Caco-2 (cell line): ENCODE data around the gene HES5. TPM values are rescaled to one million over a fixed set of nuclear protein-coding genes. Genes with fewer than 3 reads are reported as not detected.

ENCODE experiments used
- BruUV-seq: library from RNA; stranded (reverse); fragments of 400-500 nt; replicated peaks from 2 replicates; lab custom pipeline; 2021; lab: Mats Ljungman, UMichigan
- CTCF ChIA-PET: fragments of 300-600 bp; sonication (Branson Sonifier 250); formaldehyde crosslinking; loops from one replicate; lab custom pipeline; 2022; ENCODE audit warnings: antibody characterized with exemption; lab: Charles Lee
- POLR2A ChIA-PET: fragments of 300-600 bp; sonication (Branson Sonifier 250); formaldehyde crosslinking; loops from one replicate; lab custom pipeline; 2022; ENCODE audit warnings: antibody characterized with exemption; lab: Charles Lee
- DNase-seq, 2 experiments: peaks; one replicate each; pipeline versions ENCODE4 v3.0.0 to v3.0.0-alpha.2; 2020 to 2022
- H3K27me3 ChIP-seq: replicated peaks from 2 replicates; pipeline ENCODE4 v1.6.0; 2011; ENCODE audit warnings: low read length; ENCODE audit not compliant: control insufficient read depth, insufficient read depth
- H3K36me3 ChIP-seq: 2 replicates; pipeline ENCODE4 v1.5.1; 2011; ENCODE audit warnings: low read length; ENCODE audit not compliant: control insufficient read depth, insufficient read depth
- H3K4me1 ChIP-seq: fragments of 250-450 bp; sonication (Bioruptor Pico); 2 replicates; pipeline ENCODE4 v1.5.1; 2020; ENCODE audit warnings: mild to moderate bottlenecking
- H3K4me3 ChIP-seq: 2 replicates; pipeline ENCODE4 v1.5.1; 2011; ENCODE audit warnings: low read depth, mild to moderate bottlenecking, control low read depth, low read length
- H3K9me3 ChIP-seq: fragments of 250-450 bp; sonication (Bioruptor Pico); 2 replicates; pipeline ENCODE4 v1.5.1; 2020; ENCODE audit warnings: mild to moderate bottlenecking, moderate library complexity
- H3K27ac Mint-ChIP-seq: one replicate; pipeline ENCODE4 v1.8.0; 2022; ENCODE audit warnings: mixed read lengths; ENCODE audit not compliant: unreplicated experiment
- H3K27me3 Mint-ChIP-seq: one replicate; pipeline ENCODE4 v1.8.0; 2022; ENCODE audit warnings: mixed read lengths; ENCODE audit not compliant: insufficient read depth, unreplicated experiment
- H3K36me3 Mint-ChIP-seq: one replicate; pipeline ENCODE4 v1.8.0; 2022; ENCODE audit warnings: mild to moderate bottlenecking, mixed read lengths; ENCODE audit not compliant: insufficient read depth, unreplicated experiment
- H3K4me1 Mint-ChIP-seq: one replicate; pipeline ENCODE4 v1.8.0; 2022; ENCODE audit warnings: low read depth, mixed read lengths; ENCODE audit not compliant: unreplicated experiment
- H3K4me3 Mint-ChIP-seq: one replicate; pipeline ENCODE4 v1.8.0; 2022; ENCODE audit warnings: mild to moderate bottlenecking, moderate library complexity, mixed read lengths; ENCODE audit not compliant: unreplicated experiment
- H3K9me3 Mint-ChIP-seq: one replicate; pipeline ENCODE4 v1.8.0; 2022; ENCODE audit warnings: mixed read lengths; ENCODE audit not compliant: unreplicated experiment
- intact Hi-C: fragments of 100-400 bp; cut with micrococcal nuclease; formaldehyde crosslinking; loops from one replicate; pipeline ENCODE4 v1.10.0; 2022; ENCODE audit not compliant: unreplicated experiment
- total RNA-seq: library from RNA; stranded (reverse); gene quantifications from 2 replicates; pipeline ENCODE4 v1.2.3, GENCODE V29; 2022
- TF ChIP-seq, protein P1 (sequence below), 2 experiments: fragments of 200-600 bp in 1 of 2; IDR thresholded peaks; 1 replicate in 1 of 2; 2 replicates in 1 of 2; pipeline versions ENCODE4 v1.5.1 to v1.8.0; 2011 to 2022; ENCODE audit warnings: antibody characterized with exemption in 1 of 2, control low read depth in 1 of 2, inconsistent platforms in 1 of 2, low read depth in 1 of 2, low read length in 1 of 2, mild to moderate bottlenecking in 1 of 2, moderate library complexity in 1 of 2; ENCODE audit not compliant: insufficient read depth in 1 of 2, severe bottlenecking in 1 of 2, unreplicated experiment in 1 of 2

The HES5 gene
- total RNA-seq, 1 experiment from 2014 or later: not detected

DNA sequence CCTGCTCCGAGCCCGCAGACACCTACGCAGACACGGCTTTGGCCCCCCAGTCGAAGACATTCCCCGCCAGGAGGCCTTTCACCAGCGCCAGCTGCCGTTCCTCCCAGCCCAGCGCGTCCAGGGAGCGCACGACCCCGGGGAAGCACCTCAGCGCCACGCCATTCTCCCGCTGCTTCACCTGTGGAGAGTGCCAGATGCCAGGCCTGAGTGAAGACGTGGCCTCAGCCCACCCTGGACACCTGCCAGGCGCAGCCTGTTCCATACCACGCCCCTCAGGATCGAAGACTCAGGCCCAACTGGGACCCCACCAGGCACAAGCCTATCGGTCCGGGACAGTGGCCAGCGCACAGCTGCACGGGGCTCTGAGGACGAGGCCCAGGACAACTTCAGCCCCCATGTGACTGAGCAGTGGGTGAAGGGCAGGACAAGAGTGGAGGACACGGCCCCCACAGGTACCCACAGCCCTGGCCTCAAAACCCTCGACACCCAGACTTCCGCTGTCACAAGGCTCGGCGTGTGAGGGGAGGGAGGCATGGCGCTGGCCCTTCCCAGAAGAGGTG is 17.1 kb downstream of the HES5 start:
- no peaks in the 10 kb centered on the region for H3K9me3 Mint-ChIP-seq
- intact Hi-C loops: no loop called here
- no peak overlapping the region for H3K27ac Mint-ChIP-seq
- H3K4me3 Mint-ChIP-seq: no peak overlapping the region
- CTCF ChIA-PET: no interaction called here
- Histone ChIP-seq H3K4me3 (no peak overlapping the region), H3K4me1 (no peaks in the 10 kb centered on the region), H3K36me3 (no peaks in the 10 kb centered on the region; the same call in 1 of the 2 replicates), H3K27me3 (no peaks in the 10 kb centered on the region), H3K9me3 (no peaks in the 10 kb centered on the region)
- H3K4me1 Mint-ChIP-seq: no peaks in the 10 kb centered on the region
- H3K36me3 Mint-ChIP-seq: peaks cover 19% of the 10 kb centered on the region
- TF ChIP-seq, protein P1, sequence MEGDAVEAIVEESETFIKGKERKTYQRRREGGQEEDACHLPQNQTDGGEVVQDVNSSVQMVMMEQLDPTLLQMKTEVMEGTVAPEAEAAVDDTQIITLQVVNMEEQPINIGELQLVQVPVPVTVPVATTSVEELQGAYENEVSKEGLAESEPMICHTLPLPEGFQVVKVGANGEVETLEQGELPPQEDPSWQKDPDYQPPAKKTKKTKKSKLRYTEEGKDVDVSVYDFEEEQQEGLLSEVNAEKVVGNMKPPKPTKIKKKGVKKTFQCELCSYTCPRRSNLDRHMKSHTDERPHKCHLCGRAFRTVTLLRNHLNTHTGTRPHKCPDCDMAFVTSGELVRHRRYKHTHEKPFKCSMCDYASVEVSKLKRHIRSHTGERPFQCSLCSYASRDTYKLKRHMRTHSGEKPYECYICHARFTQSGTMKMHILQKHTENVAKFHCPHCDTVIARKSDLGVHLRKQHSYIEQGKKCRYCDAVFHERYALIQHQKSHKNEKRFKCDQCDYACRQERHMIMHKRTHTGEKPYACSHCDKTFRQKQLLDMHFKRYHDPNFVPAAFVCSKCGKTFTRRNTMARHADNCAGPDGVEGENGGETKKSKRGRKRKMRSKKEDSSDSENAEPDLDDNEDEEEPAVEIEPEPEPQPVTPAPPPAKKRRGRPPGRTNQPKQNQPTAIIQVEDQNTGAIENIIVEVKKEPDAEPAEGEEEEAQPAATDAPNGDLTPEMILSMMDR (IDR thresholded peaks at IDR 0.05; ENCODE audit: insufficient read depth in 1 of 2, low read depth in 1 of 2, low read length in 1 of 2, severe bottlenecking in 1 of 2, unreplicated experiment in 1 of 2): no peak
- BruUV-seq: no TSS peak
- POLR2A ChIA-PET: no interaction called here
- no peaks in the 10 kb centered on the region for H3K27me3 Mint-ChIP-seq
- DNase-seq: no peak

GRCh38 chr1:2510366-2511155 is 19.5 kb downstream of the HES5 start:
- TF ChIP-seq, protein P1 (IDR thresholded peaks at IDR 0.05; ENCODE audit: insufficient read depth in 1 of 2, low read depth in 1 of 2, low read length in 1 of 2, severe bottlenecking in 1 of 2, unreplicated experiment in 1 of 2): no peak
- Mint-ChIP-seq H3K4me1 (no peaks in the 10 kb centered on the region), H3K36me3 (peaks cover 21% of the 10 kb centered on the region), H3K4me3 (no peak overlapping the region), H3K27me3 (no peaks in the 10 kb centered on the region), H3K27ac (no peak overlapping the region), H3K9me3 (no peaks in the 10 kb centered on the region)
- POLR2A ChIA-PET: interaction anchor here (0.5 kb wide), 1 partner anchor 75 kb away, joined by 4 read pairs; no protein-coding TSS in a partner anchor
- CTCF ChIA-PET: no interaction called here
- intact Hi-C loops: no loop called here
- H3K27me3 ChIP-seq: no peaks in the 10 kb centered on the region
- no peak overlapping the region for H3K4me3 ChIP-seq
- no peak for DNase-seq
- H3K4me1 ChIP-seq: no peaks in the 10 kb centered on the region
- no peaks in the 10 kb centered on the region; the same call in 1 of the 2 replicates for H3K36me3 ChIP-seq
- BruUV-seq: no TSS peak
- H3K9me3 ChIP-seq: no peaks in the 10 kb centered on the region

GRCh38 chr1:2509589-2509988 is 20.5 kb downstream of the HES5 start:
- H3K36me3 Mint-ChIP-seq: peaks cover 18% of the 10 kb centered on the region
- H3K27me3 ChIP-seq: no peaks in the 10 kb centered on the region
- DNase-seq: no peak
- H3K27ac Mint-ChIP-seq: no peak overlapping the region
- no peaks in the 10 kb centered on the region; the same call in 1 of the 2 replicates for H3K36me3 ChIP-seq
- H3K9me3 ChIP-seq: no peaks in the 10 kb centered on the region
- ChIA-PET CTCF (no interaction called here), POLR2A (no interaction called here)
- H3K4me1 ChIP-seq: no peaks in the 10 kb centered on the region
- no peaks in the 10 kb centered on the region for H3K4me1 Mint-ChIP-seq
- no TSS peak for BruUV-seq
- H3K9me3 Mint-ChIP-seq: no peaks in the 10 kb centered on the region
- no peaks in the 10 kb centered on the region for H3K27me3 Mint-ChIP-seq
- no peak overlapping the region for H3K4me3 Mint-ChIP-seq
- no peak overlapping the region for H3K4me3 ChIP-seq
- intact Hi-C loops: no loop called here
- TF ChIP-seq, protein P1 (IDR thresholded peaks at IDR 0.05; ENCODE audit: insufficient read depth in 1 of 2, low read depth in 1 of 2, low read length in 1 of 2, severe bottlenecking in 1 of 2, unreplicated experiment in 1 of 2): no peak
